ENCODE measurements around the gene PIK3R2. TPM values are rescaled to one million over a fixed set of nuclear protein-coding genes. Genes with fewer than 3 reads are reported as not detected.

Gene PIK3R2
- total RNA-seq, 1 donor from 2014 or later, result 41.4 TPM

GRCh38 chr19:18214779-18215433 is 61.9 kb downstream of the PIK3R2 start:
- no peak for TF ChIP-seq CTCF (IDR thresholded peaks at IDR 0.05; ENCODE audit: insufficient read depth, low read length, poor library complexity, severe bottlenecking)
- H3K27me3 ChIP-seq (ENCODE audit: control insufficient read depth, insufficient read depth, low read length), result peaks cover 20% of the 10 kb centered on the region
- DNase-seq (ENCODE audit: low read depth), result no peak
- H3K4me3 ChIP-seq (ENCODE audit: low read depth, low read length), result no peak overlapping the region
- no peaks in the 10 kb centered on the region for H3K36me3 ChIP-seq (ENCODE audit: control insufficient read depth, insufficient read depth, low read length)

DNA sequence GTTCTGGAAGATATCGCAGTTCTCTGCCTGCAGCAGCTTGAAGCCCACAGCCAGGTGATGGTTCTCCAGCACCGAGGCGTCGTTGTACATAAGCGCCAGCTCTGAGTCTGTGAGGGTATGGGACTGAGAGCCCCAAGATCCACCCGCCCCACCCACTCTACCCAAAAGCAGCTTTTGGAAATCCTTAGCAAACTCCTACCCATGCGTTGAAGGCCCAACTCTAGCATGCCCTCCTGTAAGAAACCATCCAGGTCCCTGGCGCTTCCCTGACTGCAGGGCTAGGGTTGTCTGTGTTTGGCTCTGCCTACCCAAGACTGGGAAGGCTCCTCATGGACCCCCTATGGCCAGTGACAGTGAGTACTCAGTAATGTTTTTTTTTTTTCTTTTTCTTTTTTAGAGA is 63.8 kb downstream of the PIK3R2 start:
- DNase-seq (ENCODE audit: low read depth), result no peak
- Histone ChIP-seq H3K27me3 (ENCODE audit: control insufficient read depth, insufficient read depth, low read length) (peaks cover 22% of the 10 kb centered on the region), H3K4me3 (ENCODE audit: low read depth, low read length) (no peak overlapping the region), H3K36me3 (ENCODE audit: control insufficient read depth, insufficient read depth, low read length) (no peaks in the 10 kb centered on the region)
- no peak for TF ChIP-seq CTCF (IDR thresholded peaks at IDR 0.05; ENCODE audit: insufficient read depth, low read length, poor library complexity, severe bottlenecking)

DNA sequence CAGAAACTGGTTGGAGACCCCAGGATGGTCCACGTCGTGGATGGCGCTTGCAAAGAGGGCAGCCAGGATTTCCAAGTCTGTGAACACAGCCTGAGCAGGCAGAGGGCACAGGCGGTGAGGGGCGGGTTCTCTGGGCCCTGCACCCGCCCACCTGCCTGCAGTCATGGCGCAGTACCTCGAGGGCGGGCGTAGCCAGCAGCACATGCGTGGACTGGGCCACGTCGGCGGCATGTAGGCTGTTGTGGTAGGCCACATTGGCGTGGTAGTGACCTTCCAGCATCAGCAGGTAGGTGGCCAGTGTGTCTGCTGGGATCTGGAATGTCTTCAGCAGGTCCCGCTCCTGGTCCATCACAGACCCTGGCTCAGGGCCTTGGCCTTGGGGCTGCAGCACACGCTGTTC is 65.2 kb downstream of the PIK3R2 start:
- no peak for TF ChIP-seq CTCF (IDR thresholded peaks at IDR 0.05; ENCODE audit: insufficient read depth, low read length, poor library complexity, severe bottlenecking)
- H3K4me3 ChIP-seq (ENCODE audit: low read depth, low read length), result no peak overlapping the region
- H3K27me3 ChIP-seq (ENCODE audit: control insufficient read depth, insufficient read depth, low read length), result peaks cover 22% of the 10 kb centered on the region
- no peak for DNase-seq (ENCODE audit: low read depth)
- H3K36me3 ChIP-seq (ENCODE audit: control insufficient read depth, insufficient read depth, low read length), result no peaks in the 10 kb centered on the region

- Histone ChIP-seq H3K36me3 (ENCODE audit: control insufficient read depth, insufficient read depth, low read length) (no peaks in the 10 kb centered on the region), H3K27me3 (ENCODE audit: control insufficient read depth, insufficient read depth, low read length) (peaks cover 22% of the 10 kb centered on the region), H3K4me3 (ENCODE audit: low read depth, low read length) (no peak overlapping the region)
- no peak for TF ChIP-seq CTCF (IDR thresholded peaks at IDR 0.05; ENCODE audit: insufficient read depth, low read length, poor library complexity, severe bottlenecking)
- DNase-seq (ENCODE audit: low read depth), result no peak
Observed at GRCh38 chr19:18218600-18218999, 65.6 kb downstream of the PIK3R2 start.

Other genes starting within 250 kb of the PIK3R2 start
- gene CCDC124, start 220.1 kb upstream of the PIK3R2 start, total RNA-seq, result 104 and 118 TPM in 2 replicates
- gene KCNN1, start 186.1 kb upstream of the PIK3R2 start, total RNA-seq, result 2.3 and 4.7 TPM in 2 replicates
- 8.4 and 12.5 TPM in 2 replicates for gene ARRDC2, start 145.0 kb upstream of the PIK3R2 start, total RNA-seq
- 0.07 TPM in 1 of 2 replicates, not detected in the other for gene IL12RB1, start 66.2 kb upstream of the PIK3R2 start, total RNA-seq
- 4.6 and 4.8 TPM in 2 replicates for gene MAST3, start 55.4 kb upstream of the PIK3R2 start, total RNA-seq
- 9.2 and 14.1 TPM in 2 replicates for gene IFI30, start 20.6 kb downstream of the PIK3R2 start, total RNA-seq
- gene MPV17L2, start 40.1 kb downstream of the PIK3R2 start, total RNA-seq, result 70.6 and 71.8 TPM in 2 replicates
- 0.07 and 0.38 TPM in 2 replicates for gene RAB3A, start 50.9 kb downstream of the PIK3R2 start, total RNA-seq
- gene PDE4C, start 73.3 kb downstream of the PIK3R2 start, total RNA-seq, result 0.34 and 0.42 TPM in 2 replicates
- 0.13 and 0.21 TPM in 2 replicates for gene IQCN, start 121.3 kb downstream of the PIK3R2 start, total RNA-seq
- gene JUND, start 128.5 kb downstream of the PIK3R2 start, total RNA-seq, result 253 and 262 TPM in 2 replicates
- gene LSM4, start 169.9 kb downstream of the PIK3R2 start, total RNA-seq, result 333 and 367 TPM in 2 replicates
- gene PGPEP1, start 187.4 kb downstream of the PIK3R2 start, total RNA-seq, result 28.8 and 34.4 TPM in 2 replicates
- 637 and 822 TPM in 2 replicates for gene GDF15, start 233.0 kb downstream of the PIK3R2 start, total RNA-seq
- gene LRRC25, start 244.5 kb downstream of the PIK3R2 start, total RNA-seq, result 0.08 and 0.14 TPM in 2 replicates